GM12891 (cell line): ENCODE data around the gene GGACT.

Experiments
- DNase-seq: peaks from one replicate; pipeline ENCODE4 v3.0.0; 2011; ENCODE audit warnings: low spot score; ENCODE audit not compliant: insufficient read length
- FAIRE-seq: peaks from 2 replicates; lab custom pipeline; 2011; peaks lifted over from hg19 to GRCh38; lab: Jason Lieb, UNC
- PAX5 ChIP-seq: IDR thresholded peaks from 2 replicates; pipeline ENCODE4 v1.6.1; 2011; ENCODE audit warnings: low read length, moderate library complexity, mild to moderate bottlenecking; ENCODE audit not compliant: insufficient read depth, severe bottlenecking
- POLR2A ChIP-seq: IDR thresholded peaks from 2 replicates; pipeline ENCODE4 v1.6.1; 2011; ENCODE audit warnings: low read depth, low read length, control low read depth
- POLR2AphosphoS5 ChIP-seq: IDR thresholded peaks from 2 replicates; pipeline ENCODE4 v1.6.1; 2011; ENCODE audit warnings: low read depth, low read length, control low read depth
- POU2F2 ChIP-seq: IDR thresholded peaks from 2 replicates; pipeline ENCODE4 v1.6.1; 2011; ENCODE audit warnings: low read depth, mild to moderate bottlenecking, control low read depth, low read length, moderate library complexity
- SPI1 ChIP-seq: IDR thresholded peaks from 2 replicates; pipeline ENCODE4 v1.6.1; 2011; ENCODE audit warnings: low read depth, low read length, control low read depth
- TAF1 ChIP-seq: IDR thresholded peaks from 2 replicates; pipeline ENCODE4 v1.6.1; 2011; ENCODE audit warnings: low read depth, low read length, control low read depth

GGACT gene

DNA sequence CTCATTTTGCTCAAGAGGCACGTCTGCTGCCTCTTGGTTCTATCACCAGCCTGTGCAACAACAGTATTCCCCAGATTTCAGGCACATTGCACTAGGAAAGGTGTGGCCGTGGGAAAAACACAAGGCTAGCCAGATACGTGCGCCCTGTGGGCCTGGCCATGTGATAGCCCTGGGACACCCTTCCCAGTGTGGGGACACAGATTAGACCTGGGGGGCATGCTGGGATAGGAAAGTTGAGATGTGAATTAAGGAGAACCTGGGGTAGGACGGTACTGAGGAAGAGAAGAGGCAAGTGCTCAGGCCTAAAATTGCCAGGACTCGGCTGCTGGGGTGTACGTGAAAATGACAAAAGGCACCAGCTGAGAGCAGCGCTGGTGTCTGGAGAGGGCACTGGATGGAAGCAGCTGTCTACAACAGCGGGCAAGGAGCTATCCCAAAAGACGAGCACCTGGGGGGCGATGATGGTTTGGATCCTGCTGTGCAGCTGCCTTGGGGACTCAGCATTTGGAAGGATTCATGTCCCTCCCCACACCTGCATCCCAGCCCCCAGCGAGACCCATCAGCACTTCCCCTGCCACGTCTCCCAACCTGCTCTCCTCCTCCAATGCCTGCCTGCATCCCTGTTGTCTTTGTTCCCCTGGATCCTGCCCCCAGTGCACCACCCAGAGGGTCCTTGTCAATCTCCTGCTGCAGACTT is 54.3 kb downstream of the GGACT start:
- TF ChIP-seq POLR2A = no peak
- no peak for TF ChIP-seq PAX5
- no peak for TF ChIP-seq POU2F2
- TF ChIP-seq SPI1 = no peak

DNA sequence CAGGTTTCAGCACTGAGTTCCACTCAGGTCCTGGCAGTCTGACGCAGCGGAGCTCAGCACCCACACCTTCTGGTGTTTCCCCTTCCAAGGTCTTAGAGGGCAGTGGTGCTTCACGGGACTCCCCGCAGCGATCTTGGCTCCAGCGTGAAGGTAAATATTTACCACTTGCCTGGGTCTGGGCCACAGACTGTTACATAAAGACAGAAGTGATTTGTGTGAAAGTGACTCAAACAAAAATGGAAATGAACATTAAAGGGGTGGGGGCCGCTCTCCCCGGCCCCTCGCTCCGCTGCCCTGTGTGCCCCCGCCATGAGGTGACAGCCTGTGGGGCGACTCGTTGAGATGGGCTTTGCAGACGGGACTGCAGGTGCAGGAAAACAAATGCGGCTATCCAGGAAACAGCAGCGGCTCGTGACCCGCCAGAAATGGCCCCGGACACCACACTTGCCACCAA is 55.0 kb downstream of the GGACT start:
- DNase-seq (no peak), FAIRE-seq (no peak)
- TF ChIP-seq POLR2AphosphoS5 (no peak), POU2F2 (no peak), SPI1 (no peak), PAX5 (no peak), TAF1 (no peak), POLR2A (no peak)

More for the DNA sequence above, 54.3 kb downstream of the GGACT start:
- FAIRE-seq = no peak
- no peak for DNase-seq

DNA sequence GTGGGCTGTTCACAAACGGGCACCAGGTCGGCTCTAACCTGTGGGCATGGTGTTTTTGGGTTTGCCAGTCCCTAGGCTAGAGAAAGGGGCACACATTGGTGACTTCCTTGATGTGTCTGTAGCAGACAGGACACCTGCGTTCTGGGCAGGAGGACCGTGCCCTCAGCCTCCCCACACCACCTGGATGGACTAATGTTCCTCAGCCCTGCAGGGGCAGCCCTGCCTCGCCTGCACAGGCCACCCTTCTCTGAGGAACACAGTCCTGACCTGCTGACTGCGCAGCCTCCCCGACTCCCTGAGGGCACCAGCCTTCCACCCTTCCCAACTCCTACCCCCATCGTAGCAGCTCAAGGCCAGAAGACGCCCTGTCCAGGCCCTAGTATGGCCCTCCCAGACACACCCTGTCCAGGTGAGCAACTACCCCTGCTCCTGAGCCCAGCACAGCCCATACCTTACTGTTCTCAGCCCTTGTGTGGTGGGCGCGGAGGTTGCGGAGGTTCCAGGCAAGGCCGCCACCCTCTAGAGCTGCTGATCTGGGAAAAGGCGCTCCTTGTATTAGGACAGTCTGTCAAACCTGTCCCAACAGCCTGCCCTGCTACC is 55.7 kb downstream of the GGACT start:
- TF ChIP-seq POLR2AphosphoS5 (no peak), POU2F2 (no peak), TAF1 (no peak)
- DNase-seq = no peak
- no peak for FAIRE-seq

DNA sequence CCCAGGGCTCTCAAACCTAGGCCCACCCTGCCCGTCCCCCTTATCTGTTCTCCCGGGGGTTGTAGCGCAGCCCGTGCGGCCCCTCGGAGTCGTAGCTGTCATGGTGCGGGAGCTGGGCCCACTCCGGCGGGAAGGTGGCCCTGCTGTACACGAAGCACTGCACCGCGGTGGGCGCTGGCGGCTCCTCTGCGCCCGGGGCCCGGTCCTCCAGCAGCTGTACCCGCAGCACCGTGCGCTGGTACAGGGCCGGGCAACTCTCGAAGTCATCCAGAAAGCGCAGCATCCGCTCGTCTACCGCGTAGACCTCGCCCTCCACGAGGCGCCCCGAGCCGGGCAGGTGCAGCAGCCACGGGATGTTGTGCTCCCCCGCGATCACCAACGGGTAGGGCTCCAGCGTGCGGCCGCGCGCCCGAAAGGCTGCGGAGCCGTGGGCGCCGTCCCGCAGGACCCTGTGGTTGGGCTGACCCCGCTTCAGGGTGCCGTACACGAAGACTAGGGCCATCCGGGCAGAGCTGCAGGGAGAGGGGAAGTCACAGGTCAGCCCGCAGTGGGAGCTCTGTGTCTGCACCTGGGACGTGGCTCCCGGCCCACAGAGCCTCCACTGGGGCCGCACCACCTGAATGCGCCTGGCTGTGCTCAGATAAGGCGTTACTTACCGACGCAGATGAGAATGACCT is 56.4 kb downstream of the GGACT start:
- no peak for DNase-seq
- FAIRE-seq = no peak
- TF ChIP-seq PAX5 = no peak
- no peak for TF ChIP-seq POLR2A
- TF ChIP-seq SPI1 = no peak
- TF ChIP-seq POU2F2 = no peak
- no peak for TF ChIP-seq TAF1
- TF ChIP-seq POLR2AphosphoS5 = no peak

DNA sequence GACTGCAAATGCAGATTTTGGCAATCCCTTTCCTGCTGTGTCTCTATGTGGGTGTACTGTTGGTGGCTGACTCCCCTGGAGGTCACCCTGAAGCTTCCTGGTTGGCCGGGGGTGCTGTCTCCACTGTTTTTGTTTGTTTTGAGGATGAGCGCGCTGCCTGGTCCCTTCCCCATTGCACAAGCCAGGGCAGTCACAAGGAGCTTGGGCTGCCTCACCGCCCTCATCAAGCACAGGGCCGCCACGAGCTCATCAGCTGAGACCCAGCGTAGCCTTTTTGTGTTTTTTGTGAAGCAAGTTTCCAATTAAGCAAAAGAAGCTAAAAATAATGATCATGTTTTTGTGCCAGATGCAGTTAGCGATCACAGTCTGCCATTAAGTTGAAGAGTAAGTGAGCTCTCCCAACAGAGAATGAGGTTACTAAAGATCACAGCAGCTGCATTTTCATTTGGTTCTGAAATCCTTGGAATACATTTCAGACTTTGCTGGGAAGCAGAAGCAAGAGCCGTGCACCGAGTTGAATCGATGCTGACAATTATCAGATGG is 57.8 kb downstream of the GGACT start:
- DNase-seq (no peak), FAIRE-seq (no peak)
- TF ChIP-seq SPI1 = no peak
- TF ChIP-seq PAX5 = no peak
- TF ChIP-seq POLR2A = no peak
- no peak for TF ChIP-seq TAF1
- TF ChIP-seq POU2F2 = no peak
- TF ChIP-seq POLR2AphosphoS5 = no peak

DNA sequence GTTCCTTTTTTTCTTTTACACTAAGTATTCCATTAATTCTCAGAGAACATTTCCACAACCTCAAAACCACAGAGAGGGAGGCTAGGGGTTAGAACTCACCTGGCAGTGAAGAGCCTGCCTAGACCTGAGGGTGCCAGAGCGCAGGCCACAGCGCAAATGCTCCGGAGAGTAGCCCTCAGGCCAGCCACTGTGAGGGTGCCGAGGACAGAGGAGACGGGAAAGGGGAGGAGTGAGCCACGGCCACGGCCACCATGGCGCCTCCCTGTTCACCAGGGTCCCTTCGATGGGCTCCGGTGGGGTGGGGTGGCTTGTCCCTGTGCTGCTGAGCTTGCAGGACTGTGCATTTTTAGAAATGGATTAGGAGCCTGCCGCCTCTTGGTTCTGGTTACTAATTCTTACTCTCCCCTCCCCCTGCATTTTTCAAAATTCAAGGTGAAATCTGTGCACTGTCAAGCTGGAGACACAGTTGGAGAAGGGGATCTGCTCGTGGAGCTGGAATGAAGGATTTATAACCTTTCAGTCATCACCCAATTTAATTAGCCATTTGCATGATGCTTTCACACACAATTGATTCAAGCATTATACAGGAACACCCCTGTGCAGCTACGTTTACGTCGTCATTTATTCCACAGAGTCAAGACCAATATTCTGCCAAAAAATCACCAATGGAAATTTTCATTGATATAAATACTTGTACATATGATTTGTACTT is 58.8 kb downstream of the GGACT start:
- FAIRE-seq = no peak
- DNase-seq = no peak
- TF ChIP-seq PAX5 = no peak
- no peak for TF ChIP-seq POLR2A
- no peak for TF ChIP-seq POLR2AphosphoS5
- no peak for TF ChIP-seq SPI1
- TF ChIP-seq POU2F2 = no peak
- no peak for TF ChIP-seq TAF1

DNA sequence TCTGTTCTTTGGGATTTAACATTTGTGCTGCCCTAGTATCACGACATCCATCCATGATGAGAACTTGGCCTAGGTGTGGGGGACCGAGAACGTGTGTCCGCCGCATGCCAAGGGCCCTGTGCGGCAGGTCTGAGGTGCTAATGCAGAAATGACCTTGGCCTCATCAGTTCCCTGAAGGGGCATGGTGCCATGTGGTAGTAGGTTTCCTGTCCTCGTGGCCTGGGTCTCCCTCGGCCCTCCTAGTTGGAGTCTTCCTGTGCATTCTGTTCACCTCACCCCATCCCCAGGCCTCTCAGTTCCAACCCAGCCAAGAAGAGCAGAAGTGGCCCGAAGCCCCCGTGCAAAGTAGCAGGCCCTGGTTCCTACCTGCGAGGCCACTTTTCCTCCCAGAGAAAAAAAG is 59.8 kb downstream of the GGACT start:
- no peak for DNase-seq
- no peak for TF ChIP-seq POLR2AphosphoS5
- no peak for TF ChIP-seq POLR2A
- TF ChIP-seq TAF1 = no peak
- no peak for TF ChIP-seq SPI1
- TF ChIP-seq POU2F2 = no peak
- TF ChIP-seq PAX5 = no peak
- no peak for FAIRE-seq

DNA sequence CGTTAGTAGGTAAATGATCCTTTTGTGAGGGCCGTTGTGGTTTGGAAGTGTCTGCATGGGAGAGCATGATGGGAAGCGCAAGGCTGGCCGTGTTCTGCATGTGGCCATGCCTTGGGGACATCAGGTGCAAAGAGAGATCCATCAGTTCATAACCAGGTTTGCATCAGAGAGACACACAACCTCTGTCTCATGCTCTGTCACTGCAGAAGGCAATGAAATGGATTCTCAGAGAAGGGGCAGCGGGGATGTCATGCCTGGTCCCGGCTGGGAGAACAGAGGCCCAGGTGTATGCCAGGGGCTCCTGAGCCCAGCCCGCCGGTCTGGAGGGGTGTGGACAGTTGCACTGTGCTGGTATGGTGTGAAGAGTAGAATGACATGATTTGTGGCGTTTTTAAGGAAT is 60.2 kb downstream of the GGACT start:
- TF ChIP-seq TAF1 (no peak), POLR2A (no peak), POLR2AphosphoS5 (no peak), SPI1 (no peak)
- FAIRE-seq = no peak

DNA sequence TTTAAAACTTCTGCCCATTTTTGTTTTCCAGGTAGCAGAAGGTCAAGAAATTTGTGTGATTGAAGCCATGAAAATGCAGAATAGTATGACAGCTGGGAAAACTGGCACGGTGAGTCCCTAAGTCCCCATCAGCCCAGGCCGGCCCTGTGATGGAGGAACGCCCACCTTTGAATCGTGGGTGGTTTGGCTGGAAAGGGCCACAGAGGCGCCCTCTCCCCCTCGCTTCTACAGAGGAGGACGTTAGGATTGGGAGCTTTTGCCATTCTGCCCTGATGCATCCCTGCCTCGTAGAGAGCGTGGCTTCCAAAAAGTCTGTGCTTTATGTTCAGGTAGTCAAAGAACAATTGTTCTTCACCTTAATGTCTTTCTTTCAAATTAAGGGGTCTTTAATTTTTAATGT is 60.9 kb downstream of the GGACT start:
- TF ChIP-seq POLR2A (no peak), POLR2AphosphoS5 (no peak), SPI1 (no peak)
- no peak for FAIRE-seq
- no peak for DNase-seq

More for the DNA sequence above, 60.2 kb downstream of the GGACT start:
- no peak for DNase-seq
